Measurements from ENCODE around the gene ALDH1A2.

ALDH1A2 gene

DNA sequence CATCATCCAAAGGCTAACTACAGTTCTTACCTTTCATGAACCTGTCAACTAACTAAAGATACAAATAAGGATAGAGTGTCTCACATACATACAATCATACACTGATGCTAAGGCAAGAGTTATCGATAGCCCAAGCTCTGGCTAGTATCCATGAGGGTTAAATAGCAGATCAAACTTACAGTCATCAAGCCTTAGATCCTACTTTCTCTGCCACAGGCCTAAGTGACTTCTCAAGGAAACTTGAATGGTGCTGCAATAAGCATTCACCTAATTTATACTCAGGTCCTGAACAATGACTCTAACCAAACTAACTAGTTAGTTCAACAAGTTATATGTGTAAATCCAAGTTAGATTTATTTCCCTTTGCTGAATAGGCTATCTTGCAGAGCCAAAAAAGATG is 51.0 kb downstream of the ALDH1A2 start:
- TF ChIP-seq FOXP2 (optimal IDR thresholded peaks at IDR 0.05; ENCODE audit: borderline replicate concordance, extremely low read depth, extremely low read length, insufficient read depth), result no peak

DNA sequence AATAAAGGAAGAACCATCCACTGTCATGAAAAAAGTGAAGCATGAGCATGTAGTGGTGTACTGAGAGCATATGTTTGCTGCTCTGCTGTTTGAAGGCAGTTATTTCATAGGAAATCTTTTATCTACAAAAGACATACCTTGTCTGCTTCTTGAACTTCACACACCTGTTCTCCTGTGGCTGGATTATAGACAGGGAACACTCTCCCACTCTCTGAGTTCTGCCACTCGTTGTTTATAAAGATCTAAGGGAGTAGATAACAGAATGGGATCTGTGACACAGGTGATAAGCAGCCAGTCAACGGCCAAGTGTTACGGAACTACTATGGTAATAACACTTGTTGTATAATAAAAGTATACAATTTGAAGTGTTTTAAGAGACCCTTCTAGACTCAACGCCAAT is 51.5 kb downstream of the ALDH1A2 start:
- TF ChIP-seq POLR2AphosphoS5 (IDR thresholded peaks at IDR 0.05; ENCODE audit: low read depth, low read length) (no peak), TAF1 (IDR thresholded peaks at IDR 0.05; ENCODE audit: borderline replicate concordance, insufficient read depth, low read length) (no peak), SIN3A (IDR thresholded peaks at IDR 0.05; ENCODE audit: borderline replicate concordance, insufficient read depth, low read length) (no peak), FOXP2 (optimal IDR thresholded peaks at IDR 0.05; ENCODE audit: borderline replicate concordance, extremely low read depth, extremely low read length, insufficient read depth) (no peak)
- TF ChIP-seq, protein P1, sequence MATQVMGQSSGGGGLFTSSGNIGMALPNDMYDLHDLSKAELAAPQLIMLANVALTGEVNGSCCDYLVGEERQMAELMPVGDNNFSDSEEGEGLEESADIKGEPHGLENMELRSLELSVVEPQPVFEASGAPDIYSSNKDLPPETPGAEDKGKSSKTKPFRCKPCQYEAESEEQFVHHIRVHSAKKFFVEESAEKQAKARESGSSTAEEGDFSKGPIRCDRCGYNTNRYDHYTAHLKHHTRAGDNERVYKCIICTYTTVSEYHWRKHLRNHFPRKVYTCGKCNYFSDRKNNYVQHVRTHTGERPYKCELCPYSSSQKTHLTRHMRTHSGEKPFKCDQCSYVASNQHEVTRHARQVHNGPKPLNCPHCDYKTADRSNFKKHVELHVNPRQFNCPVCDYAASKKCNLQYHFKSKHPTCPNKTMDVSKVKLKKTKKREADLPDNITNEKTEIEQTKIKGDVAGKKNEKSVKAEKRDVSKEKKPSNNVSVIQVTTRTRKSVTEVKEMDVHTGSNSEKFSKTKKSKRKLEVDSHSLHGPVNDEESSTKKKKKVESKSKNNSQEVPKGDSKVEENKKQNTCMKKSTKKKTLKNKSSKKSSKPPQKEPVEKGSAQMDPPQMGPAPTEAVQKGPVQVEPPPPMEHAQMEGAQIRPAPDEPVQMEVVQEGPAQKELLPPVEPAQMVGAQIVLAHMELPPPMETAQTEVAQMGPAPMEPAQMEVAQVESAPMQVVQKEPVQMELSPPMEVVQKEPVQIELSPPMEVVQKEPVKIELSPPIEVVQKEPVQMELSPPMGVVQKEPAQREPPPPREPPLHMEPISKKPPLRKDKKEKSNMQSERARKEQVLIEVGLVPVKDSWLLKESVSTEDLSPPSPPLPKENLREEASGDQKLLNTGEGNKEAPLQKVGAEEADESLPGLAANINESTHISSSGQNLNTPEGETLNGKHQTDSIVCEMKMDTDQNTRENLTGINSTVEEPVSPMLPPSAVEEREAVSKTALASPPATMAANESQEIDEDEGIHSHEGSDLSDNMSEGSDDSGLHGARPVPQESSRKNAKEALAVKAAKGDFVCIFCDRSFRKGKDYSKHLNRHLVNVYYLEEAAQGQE (IDR thresholded peaks at IDR 0.05; ENCODE audit: insufficient read depth in 1 of 2, low read depth in 2 of 2, low read length in 2 of 2), result no peak

GRCh38 chr15:58010983-58011382 is 54.5 kb downstream of the ALDH1A2 start:
- TF ChIP-seq POLR2AphosphoS5 (IDR thresholded peaks at IDR 0.05; ENCODE audit: low read depth, low read length) (no peak), FOXP2 (optimal IDR thresholded peaks at IDR 0.05; ENCODE audit: borderline replicate concordance, extremely low read depth, extremely low read length, insufficient read depth) (no peak)

- no peak for TF ChIP-seq SIN3A (IDR thresholded peaks at IDR 0.05; ENCODE audit: borderline replicate concordance, insufficient read depth, low read length)
- TF ChIP-seq, protein P1 (IDR thresholded peaks at IDR 0.05; ENCODE audit: insufficient read depth in 1 of 2, low read depth in 2 of 2, low read length in 2 of 2), result no peak
- no peak for TF ChIP-seq POLR2AphosphoS5 (IDR thresholded peaks at IDR 0.05; ENCODE audit: low read depth, low read length)
Observed at GRCh38 chr15:58003810-58004209, 61.7 kb downstream of the ALDH1A2 start.

DNA sequence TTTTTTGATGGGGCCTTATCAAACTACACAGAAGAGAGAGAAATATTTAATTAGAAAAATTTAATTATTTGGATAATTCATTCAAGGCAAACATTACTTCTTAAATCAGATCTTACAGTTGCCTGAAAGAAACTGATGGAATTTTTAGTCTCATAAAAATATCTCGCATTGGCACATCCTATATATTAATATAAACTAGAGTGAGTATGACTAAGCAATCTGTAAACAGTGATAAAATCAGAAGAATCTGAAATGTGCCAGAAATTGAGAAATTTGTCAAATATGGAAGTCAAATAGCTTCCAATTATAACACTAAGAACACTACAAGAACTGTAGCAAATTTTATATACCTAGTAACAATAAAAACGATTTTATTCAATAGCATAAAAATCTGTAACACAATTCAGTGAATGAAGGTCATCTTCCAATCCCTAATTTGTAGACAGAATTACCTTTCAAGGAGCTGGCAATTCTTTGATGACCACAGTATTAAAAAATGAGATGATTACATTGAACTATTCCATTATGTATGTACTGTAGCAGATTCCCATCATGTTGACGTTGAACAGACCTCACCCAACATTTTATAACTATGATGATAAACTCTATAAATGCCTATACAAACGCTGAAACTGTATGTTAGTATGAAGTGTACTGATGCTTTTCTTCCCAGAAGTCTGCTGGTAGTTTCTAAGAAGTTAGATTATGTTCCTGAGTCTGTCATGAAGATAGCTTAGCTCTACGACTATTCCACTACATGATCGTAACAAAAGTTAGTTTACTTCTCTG is 63.0 kb downstream of the ALDH1A2 start:
- TF ChIP-seq, protein P1 (IDR thresholded peaks at IDR 0.05; ENCODE audit: insufficient read depth in 1 of 2, low read depth in 2 of 2, low read length in 2 of 2), result no peak
- TF ChIP-seq SIN3A (IDR thresholded peaks at IDR 0.05; ENCODE audit: borderline replicate concordance, insufficient read depth, low read length) (no peak), POLR2AphosphoS5 (IDR thresholded peaks at IDR 0.05; ENCODE audit: low read depth, low read length) (no peak), FOXP2 (optimal IDR thresholded peaks at IDR 0.05; ENCODE audit: borderline replicate concordance, extremely low read depth, extremely low read length, insufficient read depth) (no peak), TAF1 (IDR thresholded peaks at IDR 0.05; ENCODE audit: borderline replicate concordance, insufficient read depth, low read length) (no peak)

DNA sequence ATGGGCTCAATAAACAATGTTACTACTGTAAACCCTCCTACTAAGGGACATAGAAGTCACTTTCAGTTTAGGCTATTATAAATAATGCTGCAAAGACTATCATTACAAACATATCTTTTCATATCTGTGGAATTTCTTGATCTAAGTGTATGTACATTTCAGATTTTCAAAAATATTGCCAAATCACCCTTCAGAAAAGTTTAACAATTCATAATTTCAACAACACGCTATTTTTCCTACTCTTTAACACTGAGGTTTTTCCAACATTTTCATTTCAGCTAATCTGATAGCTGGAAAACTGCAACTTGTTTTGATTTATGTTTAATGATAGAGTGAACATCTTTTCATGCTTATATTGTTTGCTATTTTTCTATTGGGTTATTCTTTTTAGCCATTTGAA is 69.0 kb downstream of the ALDH1A2 start:
- TF ChIP-seq, protein P1 (IDR thresholded peaks at IDR 0.05; ENCODE audit: insufficient read depth in 1 of 2, low read depth in 2 of 2, low read length in 2 of 2), result no peak
- TF ChIP-seq POLR2AphosphoS5 (IDR thresholded peaks at IDR 0.05; ENCODE audit: low read depth, low read length) (no peak), FOXP2 (optimal IDR thresholded peaks at IDR 0.05; ENCODE audit: borderline replicate concordance, extremely low read depth, extremely low read length, insufficient read depth) (no peak), TAF1 (IDR thresholded peaks at IDR 0.05; ENCODE audit: borderline replicate concordance, insufficient read depth, low read length) (no peak), SIN3A (IDR thresholded peaks at IDR 0.05; ENCODE audit: borderline replicate concordance, insufficient read depth, low read length) (no peak)

All from PFSK-1 (cell line).